ENCODE measurements around the gene MDN1.
"Not testable (repeated sequence)": the region's sequence is repeated elsewhere in the genome, so short reads cannot be mapped to it uniquely, and the experiment has no call there.

The MDN1 gene

DNA sequence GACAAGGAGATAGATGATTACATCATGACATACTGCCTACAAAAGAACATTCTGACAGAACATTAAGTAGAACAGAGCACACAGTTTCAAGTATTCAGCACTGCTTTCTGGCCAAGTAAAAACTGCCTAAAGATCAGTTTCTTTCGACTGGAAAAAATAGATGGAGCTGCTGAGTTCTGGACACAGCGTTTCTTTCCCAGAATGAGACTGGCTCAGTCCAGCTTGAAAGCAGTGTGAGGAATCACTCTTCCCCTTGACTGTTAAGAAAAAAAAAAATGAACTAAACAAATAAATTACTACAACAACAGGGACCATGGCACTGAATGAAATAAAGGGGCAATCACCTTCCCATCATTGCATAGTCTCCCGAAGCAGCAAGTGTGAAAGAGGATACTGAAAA lies 176.6 kb downstream of the MDN1 start:
- TF ChIP-seq, protein P1, sequence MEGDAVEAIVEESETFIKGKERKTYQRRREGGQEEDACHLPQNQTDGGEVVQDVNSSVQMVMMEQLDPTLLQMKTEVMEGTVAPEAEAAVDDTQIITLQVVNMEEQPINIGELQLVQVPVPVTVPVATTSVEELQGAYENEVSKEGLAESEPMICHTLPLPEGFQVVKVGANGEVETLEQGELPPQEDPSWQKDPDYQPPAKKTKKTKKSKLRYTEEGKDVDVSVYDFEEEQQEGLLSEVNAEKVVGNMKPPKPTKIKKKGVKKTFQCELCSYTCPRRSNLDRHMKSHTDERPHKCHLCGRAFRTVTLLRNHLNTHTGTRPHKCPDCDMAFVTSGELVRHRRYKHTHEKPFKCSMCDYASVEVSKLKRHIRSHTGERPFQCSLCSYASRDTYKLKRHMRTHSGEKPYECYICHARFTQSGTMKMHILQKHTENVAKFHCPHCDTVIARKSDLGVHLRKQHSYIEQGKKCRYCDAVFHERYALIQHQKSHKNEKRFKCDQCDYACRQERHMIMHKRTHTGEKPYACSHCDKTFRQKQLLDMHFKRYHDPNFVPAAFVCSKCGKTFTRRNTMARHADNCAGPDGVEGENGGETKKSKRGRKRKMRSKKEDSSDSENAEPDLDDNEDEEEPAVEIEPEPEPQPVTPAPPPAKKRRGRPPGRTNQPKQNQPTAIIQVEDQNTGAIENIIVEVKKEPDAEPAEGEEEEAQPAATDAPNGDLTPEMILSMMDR (conservative IDR thresholded peaks at IDR 0.05; ENCODE audit: low read length) = no peak
- H3K4me3 ChIP-seq (ENCODE audit: low read length) = no peak overlapping the region
- DNase-seq (ENCODE audit: low read depth) = no peak

DNA sequence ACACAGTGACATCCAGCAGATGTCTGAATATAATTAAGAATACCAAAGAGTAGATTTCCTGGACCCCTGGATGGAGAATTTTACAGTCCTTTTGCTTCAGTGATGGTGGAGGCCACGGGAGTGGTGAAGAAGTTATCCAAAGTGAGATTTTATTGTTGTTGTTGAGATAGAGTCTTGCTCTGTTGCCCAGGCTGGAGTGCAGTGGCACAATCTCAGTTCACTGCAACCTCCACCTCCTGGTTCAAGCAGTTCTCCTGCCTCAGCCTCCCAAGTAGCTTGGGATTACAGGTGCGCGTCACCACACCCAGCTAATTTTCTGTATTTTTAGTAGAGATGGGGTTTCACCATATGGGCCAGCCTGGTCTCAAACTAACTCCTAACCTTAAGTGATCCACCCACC lies 178.0 kb downstream of the MDN1 start:
- DNase-seq (ENCODE audit: low read depth); H3K4me3 ChIP-seq (ENCODE audit: low read length): not testable (repeated sequence)

GRCh38 chr6:89640804-89641203 lies 178.8 kb downstream of the MDN1 start:
- TF ChIP-seq, protein P1 (conservative IDR thresholded peaks at IDR 0.05; ENCODE audit: low read length) = no peak
- peak; percentile 40 for DNase-seq (ENCODE audit: low read depth)
- no peak overlapping the region for H3K4me3 ChIP-seq (ENCODE audit: low read length)

- TF ChIP-seq, protein P1 (conservative IDR thresholded peaks at IDR 0.05; ENCODE audit: low read length) = 0 out of 2 replicates have a peak, but pooled peaks have one; percentile 7
- DNase-seq (ENCODE audit: low read depth) = peak; percentile 91
- H3K4me3 ChIP-seq (ENCODE audit: low read length) = peak within 1 kb of the TSS; percentile 91
Measured at GRCh38 chr6:89638320-89639195, 181.0 kb downstream of the MDN1 start, which contains the start of gene LYRM2. TSS of gene LYRM2 (minus strand) at chr6:89638747. CDS start at chr6:89638716, 31 bp downstream.

DNA sequence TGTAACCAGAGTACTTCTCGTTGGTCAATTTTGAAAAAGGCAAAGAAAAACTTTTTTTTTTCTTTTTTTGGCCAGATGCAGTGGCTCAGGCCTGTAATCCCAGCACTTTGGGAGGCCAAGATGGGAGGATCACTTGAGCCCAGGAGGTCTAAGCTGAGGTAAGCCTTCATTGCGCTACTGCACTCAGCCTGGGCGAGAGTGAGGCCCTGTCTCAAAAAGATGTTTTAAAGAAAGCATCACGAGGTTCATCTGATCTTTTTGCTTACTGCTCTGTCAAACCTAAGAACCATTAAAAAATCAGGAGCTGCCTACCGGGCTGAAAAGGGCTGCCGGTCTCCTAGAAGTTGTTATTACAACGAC lies 181.7 kb downstream of the MDN1 start:
- peak overlapping the region; percentile 91 for H3K4me3 ChIP-seq (ENCODE audit: low read length)
- no peak for DNase-seq (ENCODE audit: low read depth)
- TF ChIP-seq, protein P1 (conservative IDR thresholded peaks at IDR 0.05; ENCODE audit: low read length) = no peak

- not testable (repeated sequence) for DNase-seq (ENCODE audit: low read depth); H3K4me3 ChIP-seq (ENCODE audit: low read length)
Measured at GRCh38 chr6:89636412-89636811, 183.2 kb downstream of the MDN1 start.

GRCh38 chr6:89630488-89630887 lies 189.1 kb downstream of the MDN1 start:
- TF ChIP-seq, protein P1 (conservative IDR thresholded peaks at IDR 0.05; ENCODE audit: low read length) = no peak
- no peak for DNase-seq (ENCODE audit: low read depth)
- H3K4me3 ChIP-seq (ENCODE audit: low read length) = no peak overlapping the region

- TF ChIP-seq, protein P1 (conservative IDR thresholded peaks at IDR 0.05; ENCODE audit: low read length) = no peak
- no peak for DNase-seq (ENCODE audit: low read depth)
- no peak overlapping the region for H3K4me3 ChIP-seq (ENCODE audit: low read length)
Measured at GRCh38 chr6:89623749-89624148, 195.8 kb downstream of the MDN1 start.
